GM19099 (cell line): ENCODE data around the gene TSPAN31.

Source experiments
- POLR2A ChIP-seq: IDR thresholded peaks from 3 replicates; pipeline ENCODE4 v1.6.1; 2011; ENCODE audit warnings: low read depth; ENCODE audit not compliant: insufficient read length; ENCODE audit errors: extremely low read depth

TSPAN31 gene, protein sequence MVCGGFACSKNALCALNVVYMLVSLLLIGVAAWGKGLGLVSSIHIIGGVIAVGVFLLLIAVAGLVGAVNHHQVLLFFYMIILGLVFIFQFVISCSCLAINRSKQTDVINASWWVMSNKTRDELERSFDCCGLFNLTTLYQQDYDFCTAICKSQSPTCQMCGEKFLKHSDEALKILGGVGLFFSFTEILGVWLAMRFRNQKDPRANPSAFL

DNA sequence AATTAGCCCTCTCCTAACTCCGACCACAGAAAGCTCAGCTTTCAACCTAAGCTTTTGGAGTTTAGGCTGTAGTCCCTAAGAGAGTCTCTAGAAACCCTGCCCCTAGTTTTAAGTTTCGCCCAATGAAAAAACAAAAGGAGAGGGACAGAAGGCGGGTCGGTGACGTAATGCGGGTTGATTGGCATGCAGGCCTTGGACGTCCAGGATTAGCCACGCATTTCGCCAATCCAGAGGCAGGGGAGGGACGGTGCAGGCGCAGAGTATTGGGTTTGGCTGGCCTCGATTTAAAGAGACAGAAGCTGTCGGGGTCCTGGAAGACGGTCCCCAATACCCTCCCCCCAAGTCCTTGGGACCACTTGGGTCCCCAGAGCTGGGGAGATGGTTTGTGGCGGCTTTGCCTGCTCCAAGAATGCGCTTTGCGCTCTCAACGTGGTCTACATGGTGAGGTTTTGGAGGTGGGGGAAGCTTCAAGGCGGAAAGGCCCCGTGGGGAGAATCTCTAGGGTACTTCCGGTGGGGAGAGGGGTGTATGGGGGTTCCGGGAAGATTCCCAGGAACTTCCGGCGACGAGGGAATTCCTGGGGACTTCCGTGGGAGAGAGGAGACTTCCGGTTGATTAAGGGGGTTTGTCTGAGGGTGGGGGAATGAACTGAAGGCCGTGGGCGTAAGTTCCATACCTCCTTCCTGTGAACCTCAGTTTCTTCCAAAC lies at the start of gene TSPAN31:
TSPAN31 (plus strand) TSS at position 263 of the 708 bp plus-strand sequence; CDS start at position 379, 116 bp downstream.
- TF ChIP-seq POLR2A = peak; percentile 58

DNA sequence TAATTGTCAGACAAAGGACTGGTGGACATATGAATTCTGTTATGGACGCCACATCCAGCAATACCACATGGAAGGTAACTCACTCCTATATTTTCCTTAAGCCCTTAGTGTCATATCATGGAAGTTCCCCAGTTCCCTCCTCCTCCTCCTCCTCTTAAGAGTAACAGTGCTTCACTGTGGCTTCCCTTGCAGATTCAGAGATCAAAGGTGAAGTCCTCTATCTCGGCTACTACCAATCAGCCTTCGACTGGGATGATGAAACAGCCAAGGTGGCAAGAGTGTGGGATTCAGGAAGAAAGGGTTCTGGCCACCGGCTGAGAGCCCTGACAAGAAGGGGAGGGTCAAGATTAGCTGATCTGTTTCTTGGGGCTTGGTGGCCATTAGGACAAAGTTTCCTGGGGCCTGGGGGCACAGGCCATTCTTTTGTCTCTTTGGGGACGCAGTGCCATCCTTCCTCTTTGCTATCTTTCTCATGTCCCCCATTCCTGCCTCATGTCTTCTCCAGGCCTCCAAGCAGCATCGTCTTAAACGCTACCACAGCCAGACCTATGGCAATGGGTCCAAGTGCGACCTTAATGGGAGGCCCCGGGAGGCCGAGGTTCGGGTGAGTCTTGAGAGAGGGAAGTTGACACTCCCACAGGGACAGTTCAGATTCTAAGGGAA lies 48.9 kb upstream of the TSPAN31 start:
- TF ChIP-seq POLR2A = no peak

DNA sequence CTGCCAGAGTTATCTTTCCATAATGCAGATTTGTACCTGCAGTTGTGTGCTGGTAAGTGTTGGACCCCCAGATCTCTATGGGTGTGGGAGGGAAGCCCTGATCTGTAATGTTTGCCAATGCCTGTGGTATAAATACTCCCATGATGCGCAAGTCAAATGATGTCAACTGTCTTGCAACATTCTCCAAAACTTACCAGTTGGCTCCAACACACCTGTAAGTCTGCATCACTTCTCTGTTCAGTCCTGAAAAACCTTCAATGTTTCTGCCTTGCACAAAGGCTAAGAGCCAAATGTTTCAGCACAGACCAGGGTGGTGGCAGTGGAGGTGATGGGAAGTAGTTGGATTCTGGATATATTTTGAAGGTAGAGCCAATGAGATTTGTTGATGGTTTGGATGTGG lies 47.8 kb upstream of the TSPAN31 start:
- TF ChIP-seq POLR2A = no peak

DNA sequence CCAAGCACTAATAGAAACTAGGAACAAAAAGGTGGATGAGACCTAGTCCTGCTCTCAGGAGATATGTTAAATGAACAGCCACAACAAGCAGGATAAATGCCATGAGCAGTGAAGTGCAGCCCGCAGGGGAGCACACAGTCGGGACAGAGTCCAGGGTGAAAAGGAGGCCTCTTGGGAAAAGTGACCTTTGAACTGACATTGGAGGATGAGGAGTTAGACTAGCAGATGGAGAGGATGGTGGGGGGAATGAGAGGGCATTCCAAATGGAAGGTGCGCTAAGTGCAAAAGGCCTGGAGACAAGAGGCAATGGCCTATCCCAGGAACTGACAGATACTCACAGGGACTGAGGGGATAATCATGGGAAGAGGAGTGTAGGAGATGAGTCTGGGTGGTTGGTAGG lies 46.4 kb upstream of the TSPAN31 start:
- TF ChIP-seq POLR2A = no peak

DNA sequence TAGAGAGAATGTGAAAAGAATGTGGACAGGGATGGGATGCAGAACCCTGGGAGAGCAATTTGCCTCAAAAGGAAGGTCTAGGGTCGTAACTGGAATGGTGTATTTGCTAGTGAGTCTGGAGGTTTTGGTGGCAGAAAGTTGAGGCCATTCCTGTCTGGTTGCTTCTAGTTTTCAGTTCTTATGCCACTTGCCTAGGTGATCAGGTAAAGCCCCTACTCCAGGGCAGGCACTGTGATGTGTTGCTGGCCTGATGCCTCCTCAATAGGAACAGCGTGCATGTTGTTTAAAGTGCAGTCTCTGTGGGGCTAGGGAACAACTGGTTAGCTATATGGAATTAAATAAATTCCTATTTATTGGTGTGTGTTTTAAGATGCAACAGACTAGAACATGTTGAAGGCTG lies 44.5 kb upstream of the TSPAN31 start:
- TF ChIP-seq POLR2A = no peak

DNA sequence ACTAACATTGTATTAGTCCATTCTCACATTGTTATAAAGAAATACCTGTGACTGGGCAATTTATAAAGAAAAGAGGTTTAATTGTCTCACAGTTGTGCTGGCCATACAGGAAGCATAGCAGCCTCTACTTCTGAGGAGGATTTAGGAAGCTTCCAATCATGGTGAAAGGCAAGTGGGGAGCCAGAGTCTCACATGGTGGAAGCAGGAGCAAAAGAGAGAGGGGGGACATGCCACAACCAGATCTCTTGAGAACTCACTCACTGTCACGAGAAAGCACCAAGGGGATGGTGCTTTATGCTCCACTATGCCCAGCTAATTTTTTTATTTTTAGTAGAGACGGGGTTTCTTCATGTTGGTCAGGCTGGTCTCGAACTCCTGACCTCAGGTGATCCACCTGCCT lies 37.6 kb upstream of the TSPAN31 start:
- no peak for TF ChIP-seq POLR2A

DNA sequence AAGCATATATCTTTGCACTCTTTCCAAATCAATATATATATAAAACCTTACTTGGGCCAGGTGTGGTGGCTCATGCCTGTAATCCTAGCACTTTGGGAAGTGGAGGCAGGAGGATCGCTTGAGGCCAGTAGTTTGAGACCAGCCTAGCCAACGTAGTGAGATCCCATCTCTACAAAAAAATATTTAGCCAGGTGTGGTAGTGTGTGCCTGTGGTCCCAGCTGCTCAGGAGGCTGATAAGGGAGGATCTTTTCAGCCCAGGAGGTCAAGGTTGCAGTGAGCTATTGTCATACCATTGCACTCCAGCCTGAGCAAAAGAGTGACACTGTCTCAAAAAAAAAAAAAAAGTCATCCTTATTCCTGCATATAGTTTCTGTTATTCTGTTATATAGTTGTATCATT lies 36.5 kb upstream of the TSPAN31 start:
- TF ChIP-seq POLR2A = no peak

DNA sequence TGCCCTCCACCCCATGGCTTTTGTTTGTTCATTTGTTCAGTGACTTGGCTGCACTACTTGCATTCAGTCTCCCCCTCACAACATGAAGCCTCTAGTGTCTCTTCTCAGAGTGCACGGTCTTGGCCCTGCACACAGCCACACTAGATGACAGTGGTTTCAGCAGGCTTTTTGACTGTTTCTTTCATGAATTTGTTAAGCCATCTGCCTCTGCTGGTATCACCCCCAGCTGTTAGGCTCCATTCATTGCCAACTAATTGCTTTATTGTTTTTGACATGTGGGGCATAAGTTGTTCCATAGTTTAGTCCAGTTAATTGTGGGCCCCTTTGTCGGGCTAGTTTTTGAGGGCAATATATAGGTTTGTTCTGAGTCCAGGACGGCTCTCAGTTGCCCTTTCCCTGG lies 32.1 kb upstream of the TSPAN31 start:
- no peak for TF ChIP-seq POLR2A

DNA sequence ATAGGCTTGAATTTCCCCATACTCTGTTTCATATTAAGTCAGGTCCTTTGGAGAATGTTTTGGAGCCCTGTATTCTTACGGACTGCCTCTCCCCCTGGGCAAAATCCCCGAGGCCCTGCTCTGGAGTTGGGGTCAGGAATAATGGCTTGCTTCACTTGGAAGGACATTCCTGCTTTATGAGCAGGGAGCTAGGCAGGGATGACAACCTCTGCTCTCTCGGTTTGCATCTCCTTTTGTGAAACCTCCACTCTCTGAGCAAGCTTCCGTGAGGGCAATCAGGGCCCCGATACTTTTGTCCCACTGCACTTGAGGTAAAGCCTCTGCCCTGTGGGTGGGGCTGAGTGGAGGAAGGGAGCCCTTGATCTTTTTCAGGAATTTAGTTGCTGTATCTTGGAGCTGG lies 31.6 kb upstream of the TSPAN31 start:
- TF ChIP-seq POLR2A = no peak

DNA sequence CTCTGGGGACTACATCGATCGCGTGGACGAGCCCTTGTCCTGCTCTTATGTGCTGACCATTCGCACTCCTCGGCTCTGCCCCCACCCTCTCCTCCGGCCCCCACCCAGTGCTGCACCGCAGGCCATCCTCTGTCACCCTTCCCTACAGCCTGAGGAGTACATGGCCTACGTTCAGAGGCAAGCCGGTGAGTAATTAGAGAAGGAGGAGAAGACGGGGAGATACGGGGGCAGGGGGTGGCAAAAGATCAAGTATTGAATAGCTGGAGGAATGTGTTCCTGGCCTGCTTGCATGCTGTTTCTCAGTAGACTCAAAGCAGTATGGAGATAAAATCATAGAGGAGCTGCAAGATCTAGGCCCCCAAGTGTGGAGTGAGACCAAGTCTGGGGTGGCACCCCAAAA lies 29.1 kb upstream of the TSPAN31 start:
- TF ChIP-seq POLR2A = no peak

DNA sequence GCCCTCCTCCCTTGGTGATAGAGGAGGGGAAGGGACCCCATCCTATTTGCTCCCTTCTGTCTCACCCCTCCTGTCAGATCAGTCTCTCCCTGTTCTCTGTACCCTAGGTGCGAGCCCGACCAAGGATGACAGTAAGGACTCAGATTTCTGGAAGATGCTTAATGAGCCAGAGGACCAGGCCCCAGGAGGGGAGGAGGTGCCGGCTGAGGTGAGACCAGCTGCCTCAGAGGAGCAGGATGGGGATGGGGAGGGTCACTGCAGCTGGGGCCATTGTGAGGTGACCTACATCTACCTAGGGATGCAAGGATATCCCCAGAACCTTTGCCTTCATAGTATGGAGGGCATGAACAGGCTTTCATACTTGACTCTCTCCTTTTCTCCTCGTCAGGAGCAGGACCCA lies 28.5 kb upstream of the TSPAN31 start:
- TF ChIP-seq POLR2A = no peak

DNA sequence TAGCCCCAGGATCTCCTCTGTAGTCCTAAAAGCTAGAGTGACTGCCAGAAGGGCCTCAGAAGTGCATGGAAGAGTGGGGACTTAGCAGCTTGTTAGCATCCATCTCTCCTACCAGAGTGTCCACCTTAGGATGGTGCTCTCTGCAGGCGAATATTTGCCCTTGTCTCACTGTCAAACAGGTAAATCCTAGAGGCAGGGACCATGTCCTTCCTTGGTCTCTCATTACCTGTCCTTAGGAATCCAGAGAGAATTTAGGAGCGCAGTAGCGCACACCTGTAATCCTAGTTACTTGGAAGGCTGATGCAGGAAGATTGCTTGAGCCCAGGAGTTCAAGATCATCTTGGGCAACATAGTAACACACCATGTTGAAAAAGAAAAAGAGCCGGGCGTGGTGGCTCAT lies 27.7 kb upstream of the TSPAN31 start:
- no peak for TF ChIP-seq POLR2A

DNA sequence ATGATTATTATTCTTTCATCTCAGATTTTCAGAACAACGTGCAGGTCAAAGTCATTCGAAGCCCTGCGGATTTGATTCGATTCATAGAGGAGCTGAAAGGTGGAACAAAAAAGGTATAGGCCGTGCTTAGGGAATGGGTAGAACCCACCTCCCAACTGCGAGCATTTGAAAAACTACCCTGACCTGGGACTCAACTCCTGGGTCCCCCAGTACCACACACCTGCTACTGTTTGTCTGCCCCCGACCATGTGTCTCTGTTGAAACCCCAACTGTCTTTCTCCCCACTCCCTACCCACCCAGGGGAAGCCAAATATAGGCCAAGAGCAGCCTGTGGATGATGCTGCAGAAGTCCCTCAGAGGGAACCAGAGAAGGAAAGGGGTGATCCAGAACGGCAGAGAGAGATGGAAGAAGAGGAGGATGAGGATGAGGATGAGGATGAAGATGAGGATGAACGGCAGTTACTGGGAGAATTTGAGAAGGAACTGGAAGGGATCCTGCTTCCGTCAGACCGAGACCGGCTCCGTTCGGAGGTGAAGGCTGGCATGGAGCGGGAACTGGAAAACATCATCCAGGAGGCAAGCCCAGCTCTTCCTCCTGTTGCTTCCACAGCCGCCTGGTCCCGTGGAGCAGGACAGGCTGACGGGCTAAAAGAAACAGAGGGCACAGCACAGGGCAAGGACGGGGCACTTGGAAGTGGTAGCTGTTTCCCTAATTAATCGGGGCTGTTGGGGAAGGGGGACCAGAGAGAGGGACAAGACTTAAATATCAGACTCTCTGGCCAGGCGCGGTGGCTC lies 26.8 kb upstream of the TSPAN31 start:
- TF ChIP-seq POLR2A = no peak

DNA sequence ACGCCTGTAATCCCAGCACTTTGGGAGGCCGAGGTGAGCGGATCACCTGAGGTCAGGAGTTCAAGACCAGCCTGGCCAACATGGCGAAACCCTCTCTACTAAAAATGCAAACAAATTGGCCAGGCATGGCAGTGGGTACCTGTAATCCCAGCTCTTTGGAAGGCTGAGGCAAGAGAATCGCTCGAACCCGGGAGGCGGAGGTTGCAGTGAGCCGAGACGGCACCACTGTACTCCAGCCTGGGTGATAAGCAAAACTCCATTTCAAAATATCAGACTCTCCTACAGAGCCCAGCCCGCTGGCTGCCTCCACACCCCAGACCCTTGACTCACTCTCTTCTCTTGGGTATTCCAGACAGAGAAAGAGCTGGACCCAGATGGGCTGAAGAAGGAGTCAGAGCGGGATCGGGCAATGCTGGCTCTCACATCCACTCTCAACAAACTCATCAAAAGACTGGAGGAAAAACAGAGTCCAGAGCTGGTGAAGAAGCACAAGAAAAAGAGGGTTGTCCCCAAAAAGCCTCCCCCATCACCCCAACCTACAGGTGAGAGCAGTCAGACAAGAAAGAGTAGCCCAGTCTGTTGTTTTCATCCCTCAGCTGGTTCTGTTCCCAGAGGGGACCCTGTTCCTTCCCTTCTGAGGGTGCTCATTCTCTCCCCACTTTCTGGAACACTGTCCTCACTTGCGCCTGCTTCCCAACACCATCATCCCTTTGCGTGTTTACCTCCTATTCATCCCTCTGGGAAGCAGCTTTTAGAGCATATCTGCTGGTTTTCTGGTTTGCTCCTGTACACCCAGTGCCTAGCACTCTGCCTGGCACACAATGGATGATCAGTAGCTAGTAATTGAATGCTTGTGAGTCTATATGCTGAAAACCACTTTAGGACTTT lies 26.0 kb upstream of the TSPAN31 start:
- TF ChIP-seq POLR2A = no peak
